Testis (tissue), 3 donors: Measurements from ENCODE around the gene WWC1. TPM values are rescaled to one million over a fixed set of nuclear protein-coding genes. Genes with fewer than 3 reads are reported as not detected.

Experiments
- DNase-seq: peaks from one replicate; pipeline ENCODE4 v3.0.0-alpha.2; 2019
- H3K27ac ChIP-seq, 2 donors: fragments of 200-600 bp; sonication (generic); one replicate each; pipeline ENCODE4 v1.5.1; 2019
- H3K27me3 ChIP-seq: fragments of 200-600 bp; sonication (generic); one replicate; pipeline ENCODE4 v1.5.1; 2019
- H3K36me3 ChIP-seq: fragments of 200-600 bp; sonication (generic); one replicate; pipeline ENCODE4 v1.5.1; 2017; ENCODE audit warnings: low read depth; ENCODE audit errors: missing control alignments
- H3K4me1 ChIP-seq: fragments of 200-600 bp; sonication (generic); one replicate; pipeline ENCODE4 v1.5.1; 2019
- H3K4me3 ChIP-seq, 2 donors: fragments of 200-600 bp; sonication (generic); one replicate each; pipeline ENCODE4 v1.5.1; 2017 to 2019
- H3K9me3 ChIP-seq: fragments of 200-600 bp; sonication (generic); one replicate; pipeline ENCODE4 v1.5.1; 2017
- CTCF ChIP-seq, 3 experiments: fragments of 450-650 bp in 2 of 3; fragments of 200-600 bp in 1 of 3; sonication (generic) in 1 of 3; IDR thresholded peaks; one replicate each; pipeline ENCODE4 v1.5.1; 2016 to 2019; ENCODE audit warnings: antibody characterized with exemption in 3 of 3, mild to moderate bottlenecking in 2 of 3, moderate library complexity in 1 of 3
- POLR2A ChIP-seq: fragments of 450-650 bp; IDR thresholded peaks from one replicate; pipeline ENCODE4 v1.6.1; 2017; ENCODE audit warnings: antibody characterized with exemption, mild to moderate bottlenecking, moderate library complexity
- WGBS, 2 donors: methylation state at CpG; one replicate each; pipeline ENCODE4 v1.1.5; 2018; 5-methylcytosine and 5-hydroxymethylcytosine counted together
- intact Hi-C: fragments of 100-400 bp; cut with DNase I; formaldehyde crosslinking; loops from one replicate; pipeline ENCODE4 v1.15.1; 2023; ENCODE audit warnings: low total_unique reads
- polyA plus RNA-seq: library from polyadenylated mRNA; stranded (reverse); fragments of 350-450 nt; fragmentation: Illumina TruSeq; extraction: RNeasy Lipid Tissue Mini Kit (QIAGEN cat#74804); gene quantifications from one replicate; pipeline ENCODE4 v1.2.3, GENCODE V29; 2014; ENCODE audit warnings: low read depth, low replicate concordance; ENCODE audit not compliant: insufficient read depth
- total RNA-seq, 2 donors: library from RNA; depleted of rRNA; stranded (reverse); fragments of >200 nt; gene quantifications; one replicate each; pipeline ENCODE4 v1.2.3, GENCODE V29; 2016

The WWC1 gene
- total and polyA plus RNA-seq, 3 donors from 2014 or later, result 3.7 to 6.0 (median 5.6) TPM

GRCh38 chr5:168460606-168461005 lies 169.2 kb downstream of the WWC1 start:
- TF ChIP-seq POLR2A (no peak), CTCF (IDR thresholded peaks at IDR 0.05) (no peak)
- no peaks in the 10 kb centered on the region for H3K4me1 ChIP-seq
- H3K36me3 ChIP-seq, result no peaks in the 10 kb centered on the region
- H3K4me3 ChIP-seq, result no peak overlapping the region
- 94 to 95% methylated on average over 9 of the region's 9 CpGs for WGBS, 2 donors
- no peak overlapping the region for H3K27ac ChIP-seq
- intact Hi-C loops, result no loop called here
- no peak for DNase-seq
- no peaks in the 10 kb centered on the region for H3K9me3 ChIP-seq
- no peaks in the 10 kb centered on the region for H3K27me3 ChIP-seq

GRCh38 chr5:168463081-168463480 lies 171.6 kb downstream of the WWC1 start:
- no peaks in the 10 kb centered on the region for H3K36me3 ChIP-seq
- WGBS, 2 donors, result 88 to 94% methylated on average over 2 of the region's 2 CpGs
- H3K27me3 ChIP-seq, result no peaks in the 10 kb centered on the region
- no peak for DNase-seq
- H3K4me1 ChIP-seq, result no peaks in the 10 kb centered on the region
- H3K27ac ChIP-seq, result no peak overlapping the region
- H3K4me3 ChIP-seq, result no peak overlapping the region
- intact Hi-C loops, result no loop called here
- no peaks in the 10 kb centered on the region for H3K9me3 ChIP-seq
- no peak for TF ChIP-seq POLR2A
- TF ChIP-seq CTCF (IDR thresholded peaks at IDR 0.05), result no peak

- intact Hi-C loops, result no loop called here
- no peaks in the 10 kb centered on the region for H3K27me3 ChIP-seq
- no peaks in the 10 kb centered on the region for H3K9me3 ChIP-seq
- H3K4me3 ChIP-seq, result no peak overlapping the region
- TF ChIP-seq CTCF (IDR thresholded peaks at IDR 0.05) (no peak), POLR2A (no peak)
- no peaks in the 10 kb centered on the region for H3K4me1 ChIP-seq
- no peaks in the 10 kb centered on the region for H3K36me3 ChIP-seq
- 69 to 70% methylated on average over 5 of the region's 5 CpGs for WGBS, 2 donors
- no peak for DNase-seq
- no peak overlapping the region for H3K27ac ChIP-seq
Observed at GRCh38 chr5:168464214-168464613, 172.8 kb downstream of the WWC1 start.

GRCh38 chr5:168464641-168465040 lies 173.2 kb downstream of the WWC1 start:
- no peak for DNase-seq
- H3K36me3 ChIP-seq, result no peaks in the 10 kb centered on the region
- WGBS, 2 donors, result 88 to 97% methylated on average over 9 to 20 of the region's 20 CpGs
- H3K9me3 ChIP-seq, result no peaks in the 10 kb centered on the region
- no peaks in the 10 kb centered on the region for H3K4me1 ChIP-seq
- no peaks in the 10 kb centered on the region for H3K27me3 ChIP-seq
- no peak overlapping the region for H3K4me3 ChIP-seq
- TF ChIP-seq CTCF (IDR thresholded peaks at IDR 0.05) (no peak), POLR2A (no peak)
- H3K27ac ChIP-seq, result no peak overlapping the region
- intact Hi-C loops, result no loop called here

GRCh38 chr5:168467755-168468330 lies 176.4 kb downstream of the WWC1 start:
- Histone ChIP-seq H3K27ac (no peak overlapping the region), H3K36me3 (no peaks in the 10 kb centered on the region), H3K9me3 (no peaks in the 10 kb centered on the region), H3K4me3 (no peak overlapping the region), H3K4me1 (no peaks in the 10 kb centered on the region), H3K27me3 (no peaks in the 10 kb centered on the region)
- TF ChIP-seq CTCF (IDR thresholded peaks at IDR 0.05), result no peak
- no peak for TF ChIP-seq POLR2A
- 85 to 96% methylated on average over 12 of the region's 12 CpGs for WGBS, 2 donors
- intact Hi-C loops, result no loop called here
- no peak for DNase-seq
